Osteoblast (primary cell): Measurements from ENCODE around the gene PLOD3. TPM values are rescaled to one million over a fixed set of nuclear protein-coding genes. Genes with fewer than 3 reads are reported as not detected.
A peak's percentile ranks its signal among the peaks of the same experiment; 100 is the strongest.

Experiments used
- DNase-seq: peaks from one replicate; pipeline ENCODE4 v3.0.0; 2011; ENCODE audit warnings: low spot score, mixed read lengths; ENCODE audit not compliant: insufficient read length; ENCODE audit errors: missing footprints
- H2AFZ ChIP-seq: 2 replicates; pipeline ENCODE4 v1.6.0; 2011; ENCODE audit warnings: mild to moderate bottlenecking, low read length
- H3K27ac ChIP-seq: 2 replicates; pipeline ENCODE4 v1.5.1; 2011; ENCODE audit warnings: mild to moderate bottlenecking, low read depth, low read length, moderate library complexity
- H3K27me3 ChIP-seq: 2 replicates; pipeline ENCODE4 v1.6.0; 2012; ENCODE audit warnings: mild to moderate bottlenecking, control low read depth, inconsistent platforms, low read length, moderate library complexity; ENCODE audit not compliant: insufficient read depth
- H3K36me3 ChIP-seq: 2 replicates; pipeline ENCODE4 v1.5.1; 2011; ENCODE audit warnings: mild to moderate bottlenecking, low read length, control low read depth, moderate library complexity; ENCODE audit not compliant: insufficient read depth
- H3K4me1 ChIP-seq: 2 replicates; pipeline ENCODE4 v1.5.1; 2011; ENCODE audit warnings: mild to moderate bottlenecking, low read length, control low read depth, moderate library complexity; ENCODE audit not compliant: insufficient read depth
- H3K4me2 ChIP-seq: 2 replicates; pipeline ENCODE4 v1.6.0; 2011; ENCODE audit warnings: mild to moderate bottlenecking, low read length; ENCODE audit not compliant: insufficient read depth
- H3K4me3 ChIP-seq: fragments of 200-600 bp; sonication (generic); 3 replicates; pipeline ENCODE4 v1.5.1; 2012; ENCODE audit warnings: mild to moderate bottlenecking, low read length, inconsistent platforms; ENCODE audit not compliant: insufficient read depth
- H3K79me2 ChIP-seq: 2 replicates; pipeline ENCODE4 v1.6.0; 2012; ENCODE audit warnings: mild to moderate bottlenecking, low read length, control low read depth, inconsistent platforms; ENCODE audit not compliant: insufficient read depth
- H3K9me3 ChIP-seq: 2 replicates; pipeline ENCODE4 v1.5.1; 2011; ENCODE audit warnings: low read depth, low read length, control low read depth
- H4K20me1 ChIP-seq: 2 replicates; pipeline ENCODE4 v1.6.0; 2012; ENCODE audit warnings: mild to moderate bottlenecking, low read length, control low read depth; ENCODE audit not compliant: insufficient read depth
- small RNA-seq: library from RNA; depleted of rRNA; stranded (forward); fragments of <200 nt; gene quantifications from one replicate; pipeline ENCODE3, GENCODE V24; 2012
- total RNA-seq: library from RNA; depleted of rRNA; stranded (reverse); fragments of >200 nt; gene quantifications from 2 replicates; pipeline ENCODE4 v1.2.3, GENCODE V29; 2012
- TF ChIP-seq, protein P1 (sequence below): IDR thresholded peaks from 2 replicates; pipeline ENCODE4 v1.5.1; 2011; ENCODE audit warnings: mild to moderate bottlenecking, low read depth, low read length, moderate library complexity; ENCODE audit errors: extremely low read depth

The PLOD3 gene
- total RNA-seq, 1 donor, result 81.8 TPM

DNA sequence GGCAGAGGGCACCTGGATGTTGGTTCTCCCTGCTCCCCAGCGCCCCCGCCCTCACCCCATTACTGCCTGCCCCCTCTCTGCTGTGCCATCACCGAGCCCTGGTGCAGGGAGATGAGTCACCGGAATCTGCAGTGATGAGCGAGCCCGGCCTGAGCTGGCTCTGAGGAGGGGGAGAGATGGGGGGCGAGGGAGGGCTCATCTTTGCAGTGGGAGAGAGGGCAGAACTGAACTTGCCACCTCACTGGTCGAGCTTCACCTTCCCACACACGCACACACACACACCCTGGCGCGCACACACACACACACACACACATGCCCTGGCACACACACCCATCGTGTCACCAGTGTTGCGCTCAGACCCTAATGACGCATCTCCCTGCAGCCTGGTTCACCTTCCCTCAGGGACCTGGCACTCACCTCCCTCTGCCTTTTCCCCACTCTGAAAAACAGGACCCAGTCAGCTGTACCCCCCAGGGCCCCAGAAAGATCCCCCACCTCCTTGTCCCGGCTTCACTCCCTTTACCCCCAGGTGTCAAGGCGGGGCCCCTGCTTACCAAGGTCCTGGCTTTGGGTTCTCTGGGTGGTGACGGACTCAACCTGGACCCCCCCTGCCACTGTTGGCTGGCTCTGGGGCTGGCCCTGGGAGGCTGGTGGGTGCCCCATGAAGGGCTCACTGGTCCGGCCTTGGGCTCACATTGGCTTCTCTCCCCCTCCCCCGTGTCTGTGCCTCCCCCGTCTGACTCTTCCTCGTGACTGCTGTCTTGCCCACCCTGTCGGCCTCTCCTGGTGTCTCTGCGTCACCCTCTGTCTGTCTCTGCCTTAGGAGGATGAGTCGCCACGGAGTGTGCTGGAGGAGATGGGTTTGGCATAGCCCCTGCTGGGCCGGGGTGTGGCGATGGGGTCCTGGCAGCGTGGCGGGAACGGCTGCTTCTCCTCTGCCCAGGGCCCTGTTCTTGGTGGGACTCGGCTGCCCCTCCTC is 57.4 kb downstream of the PLOD3 start:
- H3K9me3 ChIP-seq, result no peaks in the 10 kb centered on the region
- no peak overlapping the region for H2AFZ ChIP-seq
- H3K36me3 ChIP-seq, result peaks cover 36% of the 10 kb centered on the region
- TF ChIP-seq, protein P1, sequence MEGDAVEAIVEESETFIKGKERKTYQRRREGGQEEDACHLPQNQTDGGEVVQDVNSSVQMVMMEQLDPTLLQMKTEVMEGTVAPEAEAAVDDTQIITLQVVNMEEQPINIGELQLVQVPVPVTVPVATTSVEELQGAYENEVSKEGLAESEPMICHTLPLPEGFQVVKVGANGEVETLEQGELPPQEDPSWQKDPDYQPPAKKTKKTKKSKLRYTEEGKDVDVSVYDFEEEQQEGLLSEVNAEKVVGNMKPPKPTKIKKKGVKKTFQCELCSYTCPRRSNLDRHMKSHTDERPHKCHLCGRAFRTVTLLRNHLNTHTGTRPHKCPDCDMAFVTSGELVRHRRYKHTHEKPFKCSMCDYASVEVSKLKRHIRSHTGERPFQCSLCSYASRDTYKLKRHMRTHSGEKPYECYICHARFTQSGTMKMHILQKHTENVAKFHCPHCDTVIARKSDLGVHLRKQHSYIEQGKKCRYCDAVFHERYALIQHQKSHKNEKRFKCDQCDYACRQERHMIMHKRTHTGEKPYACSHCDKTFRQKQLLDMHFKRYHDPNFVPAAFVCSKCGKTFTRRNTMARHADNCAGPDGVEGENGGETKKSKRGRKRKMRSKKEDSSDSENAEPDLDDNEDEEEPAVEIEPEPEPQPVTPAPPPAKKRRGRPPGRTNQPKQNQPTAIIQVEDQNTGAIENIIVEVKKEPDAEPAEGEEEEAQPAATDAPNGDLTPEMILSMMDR, result no peak
- peaks cover 43% of the 10 kb centered on the region for H4K20me1 ChIP-seq
- no peak overlapping the region for H3K27ac ChIP-seq
- peaks cover 20% of the 10 kb centered on the region for H3K79me2 ChIP-seq
- peak; percentile 97 for DNase-seq
- no peak overlapping the region for H3K4me3 ChIP-seq
- peaks cover 20% of the 10 kb centered on the region for H3K4me1 ChIP-seq
- H3K27me3 ChIP-seq, result peaks cover 17% of the 10 kb centered on the region
- no peak overlapping the region for H3K4me2 ChIP-seq

DNA sequence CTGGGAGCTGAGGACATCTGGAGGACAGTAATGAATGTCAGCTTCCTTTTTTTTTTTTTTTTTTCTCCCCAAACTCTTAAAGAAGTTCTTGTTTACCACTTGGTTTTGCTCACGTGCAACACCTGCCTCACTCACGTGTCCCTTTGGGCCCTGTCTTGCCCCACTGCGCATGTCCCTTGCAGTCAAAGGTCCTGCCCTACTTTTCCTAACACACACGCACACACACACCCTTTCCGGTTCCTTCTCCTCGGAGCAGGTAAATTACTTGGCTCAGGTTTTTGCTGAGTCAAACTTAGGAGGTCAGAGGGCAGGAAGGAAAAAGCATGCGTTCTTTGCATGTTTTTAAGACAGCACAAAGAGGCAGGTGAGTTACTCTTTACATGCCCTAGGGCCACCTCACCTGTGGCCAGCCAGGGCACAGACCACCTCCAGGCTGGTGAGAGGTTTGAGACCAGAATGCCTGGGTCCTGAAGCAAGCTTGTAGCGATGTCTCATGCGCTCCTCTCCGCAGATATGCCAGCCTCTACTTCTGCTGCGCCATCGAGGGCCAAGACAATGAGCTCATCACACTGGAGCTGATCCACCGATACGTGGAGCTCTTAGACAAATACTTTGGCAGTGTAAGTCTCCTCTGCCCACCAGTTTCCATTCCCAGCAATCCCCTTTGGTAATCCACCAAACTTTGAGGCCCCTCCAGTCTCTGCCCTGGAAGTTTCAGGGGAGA is 60.4 kb downstream of the PLOD3 start:
- Histone ChIP-seq H3K4me3 (no peak overlapping the region), H4K20me1 (peaks cover 24% of the 10 kb centered on the region), H3K4me1 (peaks cover 20% of the 10 kb centered on the region), H3K79me2 (peaks cover 27% of the 10 kb centered on the region), H3K27ac (no peak overlapping the region), H2AFZ (no peak overlapping the region), H3K27me3 (peaks cover 3% of the 10 kb centered on the region), H3K4me2 (no peak overlapping the region), H3K9me3 (no peaks in the 10 kb centered on the region), H3K36me3 (peaks cover 32% of the 10 kb centered on the region)
- peak; percentile 49 for DNase-seq
- TF ChIP-seq, protein P1, result no peak

DNA sequence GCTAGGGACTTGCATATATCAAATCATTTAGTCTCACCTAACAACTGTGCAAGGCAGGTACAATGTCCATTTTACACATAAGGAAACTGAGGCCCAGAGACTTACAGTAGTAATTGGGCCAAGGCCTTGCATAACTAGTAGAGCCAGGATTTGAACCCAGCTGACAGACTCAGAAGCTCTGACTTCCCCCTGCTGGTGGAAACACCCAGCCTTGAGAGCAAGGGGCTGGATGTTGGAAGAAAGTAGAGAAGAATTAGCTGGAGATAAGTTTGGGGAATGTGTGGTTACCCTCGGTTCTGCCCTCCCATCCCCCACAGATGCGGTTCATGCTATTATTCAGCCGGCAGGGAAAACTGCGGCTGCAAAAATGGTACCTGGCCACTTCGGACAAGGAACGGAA is 61.1 kb downstream of the PLOD3 start:
- Histone ChIP-seq H3K9me3 (no peaks in the 10 kb centered on the region), H3K4me3 (no peak overlapping the region), H3K79me2 (peaks cover 27% of the 10 kb centered on the region), H3K36me3 (peaks cover 26% of the 10 kb centered on the region), H3K4me2 (no peak overlapping the region), H4K20me1 (peaks cover 20% of the 10 kb centered on the region), H3K27ac (no peak overlapping the region), H3K27me3 (peaks cover 3% of the 10 kb centered on the region), H3K4me1 (peaks cover 20% of the 10 kb centered on the region), H2AFZ (no peak overlapping the region)
- TF ChIP-seq, protein P1, result peak; percentile 28
- peak; percentile 35 for DNase-seq

Small RNA genes within 50 kb of the gene (small RNA-seq; reads per million reads assigned to genes)
- 0.52 reads per million for gene MIR4653

Other genes with a start within 250 kb of the PLOD3 start
- under 0.01 and 0.59 TPM in 2 replicates for gene MUC12, start 248.0 kb downstream of the PLOD3 start, total RNA-seq
- under 0.01 TPM in 1 of 2 replicates, not detected in the other for gene MUC17, start 197.5 kb downstream of the PLOD3 start, total RNA-seq
- gene TRIM56, start 132.1 kb downstream of the PLOD3 start, total RNA-seq, result 13.8 and 14.7 TPM in 2 replicates
- gene SERPINE1, start 90.5 kb downstream of the PLOD3 start, total RNA-seq, result 237 and 278 TPM in 2 replicates
- gene AP1S1, start 63.1 kb downstream of the PLOD3 start, total RNA-seq, result 101 and 102 TPM in 2 replicates
- gene VGF, start 52.0 kb downstream of the PLOD3 start, total RNA-seq, result 0.36 TPM in 1 of 2 replicates, not detected in the other
- gene NAT16, start 37.3 kb downstream of the PLOD3 start, total RNA-seq, result not detected in 2 replicates
- gene MOGAT3, start 16.5 kb downstream of the PLOD3 start, total RNA-seq, result not detected in 2 replicates
- gene ZNHIT1, start 584 bp upstream of the PLOD3 start, total RNA-seq, result 64.4 and 66.0 TPM in 2 replicates
- 3.3 and 4.1 TPM in 2 replicates for gene CLDN15, start 20.2 kb upstream of the PLOD3 start, total RNA-seq
- gene FIS1, start 27.5 kb upstream of the PLOD3 start, total RNA-seq, result 118 and 136 TPM in 2 replicates
- 32.7 and 35.8 TPM in 2 replicates for gene IFT22, start 104.2 kb upstream of the PLOD3 start, total RNA-seq
- gene COL26A1, start 145.3 kb upstream of the PLOD3 start, total RNA-seq, result not detected in 2 replicates